Cortex of kidney (tissue), 1 donor: ENCODE data around the gene RPL36A.
A peak's percentile ranks its signal among the peaks of the same experiment; 100 is the strongest.

Experiments
- DNase-seq: peaks from one replicate; lab custom pipeline; 2025; lab: John Stamatoyannopoulos, UW

Gene RPL36A

GRCh38 chrX:101390664-101391525 is at the start of gene RPL36A:
Gene RPL36A (plus strand): TSS chrX:101391011. CDS start chrX:101391044, 33 bp downstream.
- no peak for DNase-seq

- no peak for DNase-seq
These were observed 42.9 kb upstream of the RPL36A start for GRCh38 chrX:101347859-101348451.

- peak; percentile 6 for DNase-seq
These were observed 42.2 kb upstream of the RPL36A start, which contains the start of gene TIMM8A for GRCh38 chrX:101348452-101349192. Gene TIMM8A (minus strand): TSS chrX:101348742. CDS start chrX:101348664, 78 bp downstream.

- DNase-seq, result no peak
These were observed 41.6 kb upstream of the RPL36A start for GRCh38 chrX:101349193-101349562.

GRCh38 chrX:101357166-101357795 is 33.5 kb upstream of the RPL36A start:
- no peak for DNase-seq

GRCh38 chrX:101359966-101360365 is 30.8 kb upstream of the RPL36A start:
- DNase-seq, result no peak

- DNase-seq, result no peak
These were observed 30.4 kb upstream of the RPL36A start for GRCh38 chrX:101360390-101360789.

GRCh38 chrX:101362116-101362515 is 28.7 kb upstream of the RPL36A start:
- DNase-seq, result no peak

- no peak for DNase-seq
These were observed 28.1 kb upstream of the RPL36A start for GRCh38 chrX:101362757-101363156.

GRCh38 chrX:101365301-101365795 is 25.5 kb upstream of the RPL36A start:
- DNase-seq, result no peak

- DNase-seq, result no peak
These were observed 22.0 kb upstream of the RPL36A start for GRCh38 chrX:101368800-101369199.

GRCh38 chrX:101369687-101370086 is 21.1 kb upstream of the RPL36A start:
- DNase-seq, result no peak

- DNase-seq, result no peak
These were observed 19.8 kb upstream of the RPL36A start for GRCh38 chrX:101370888-101371504.

GRCh38 chrX:101377547-101377946 is 13.3 kb upstream of the RPL36A start:
- DNase-seq, result no peak

GRCh38 chrX:101383679-101384205 is 7.1 kb upstream of the RPL36A start:
- DNase-seq, result no peak

GRCh38 chrX:101385026-101385684 is 5.7 kb upstream of the RPL36A start:
- DNase-seq, result no peak

- no peak for DNase-seq
These were observed 4.8 kb upstream of the RPL36A start, which contains the start of gene BTK for GRCh38 chrX:101385795-101386541. Gene BTK (minus strand): TSS chrX:101386191. CDS start chrX:101375284, 10,907 bp downstream.

GRCh38 chrX:101386542-101386885 is 4.3 kb upstream of the RPL36A start:
- no peak for DNase-seq

- no peak for DNase-seq
These were observed 2.2 kb upstream of the RPL36A start for GRCh38 chrX:101388604-101389003.

- DNase-seq, result no peak
These were observed 1.0 kb downstream of the RPL36A start for GRCh38 chrX:101391831-101392230.
